Neural cell (in vitro differentiated cells): Measurements from ENCODE around the gene SLC44A1. TPM values are rescaled to one million over a fixed set of nuclear protein-coding genes. Genes with fewer than 3 reads are reported as not detected.

Experiments used
- H2AFZ ChIP-seq: fragments of 200-600, 300-800 bp; sonication (generic), shearing (Covaris generic); 2 replicates; pipeline ENCODE4 v1.6.0; 2014; ENCODE audit warnings: low read depth, mild to moderate bottlenecking, antibody characterized with exemption, low read length, moderate library complexity
- H3F3A ChIP-seq: fragments of 200-600 bp; shearing (Covaris generic); 2 replicates; pipeline ENCODE4 v1.6.1; 2016; ENCODE audit warnings: mild to moderate bottlenecking, moderate library complexity, mixed read lengths, antibody characterized with exemption, low read length; ENCODE audit not compliant: insufficient read depth, poor library complexity, severe bottlenecking
- H3K27ac ChIP-seq: fragments of 200-600, 300-800 bp; sonication (generic), shearing (Covaris generic); 2 replicates; pipeline ENCODE4 v1.5.1; 2014; ENCODE audit warnings: mild to moderate bottlenecking, low read length, moderate library complexity
- H3K27me3 ChIP-seq: fragments of 300-800, 200-600 bp; sonication (generic), shearing (Covaris generic); 2 replicates; pipeline ENCODE4 v1.6.0; 2014; ENCODE audit warnings: mild to moderate bottlenecking, low read depth, low read length, moderate library complexity; ENCODE audit not compliant: insufficient read depth
- H3K36me3 ChIP-seq: fragments of 300-800, 200-600 bp; sonication (generic), shearing (Covaris generic); 2 replicates; pipeline ENCODE4 v1.5.1; 2014; ENCODE audit warnings: mild to moderate bottlenecking, antibody characterized with exemption, low read length, moderate library complexity; ENCODE audit not compliant: insufficient read depth
- H3K4me2 ChIP-seq: fragments of 300-800, 200-600 bp; sonication (generic), shearing (Covaris generic); 2 replicates; pipeline ENCODE4 v1.6.0; 2014; ENCODE audit warnings: mild to moderate bottlenecking, low read length
- H3K4me3 ChIP-seq: fragments of 300-800, 200-600 bp; sonication (generic), shearing (Covaris generic); 2 replicates; pipeline ENCODE4 v1.5.1; 2014; ENCODE audit warnings: mild to moderate bottlenecking, low read length, moderate library complexity
- H3K79me2 ChIP-seq: fragments of 200-600 bp; shearing (Covaris generic); replicated peaks from 2 replicates; pipeline ENCODE4 v1.6.0; 2014; ENCODE audit warnings: mild to moderate bottlenecking, low read length, moderate library complexity; ENCODE audit not compliant: insufficient read depth
- H3K9ac ChIP-seq: fragments of 300-800, 200-600 bp; sonication (generic), shearing (Covaris generic); 2 replicates; pipeline ENCODE4 v1.6.1; 2016; ENCODE audit warnings: mild to moderate bottlenecking, low read length, mixed read lengths
- H3K9me2 ChIP-seq: fragments of 200-600 bp; shearing (Covaris generic); 2 replicates; pipeline ENCODE4 v1.6.1; 2016; ENCODE audit warnings: mild to moderate bottlenecking, low read length, mixed read lengths; ENCODE audit not compliant: insufficient read depth
- H3K9me3 ChIP-seq: fragments of 200-600, 300-800 bp; sonication (generic), shearing (Covaris generic); 2 replicates; pipeline ENCODE4 v1.6.1; 2016; ENCODE audit warnings: mild to moderate bottlenecking, mixed run types, low read length, moderate library complexity, mixed read lengths
- H4K20me1 ChIP-seq: fragments of 200-600 bp; shearing (Covaris generic); 2 replicates; pipeline ENCODE4 v1.6.1; 2016; ENCODE audit warnings: mild to moderate bottlenecking, mixed run types; ENCODE audit not compliant: insufficient read depth
- EP300 ChIP-seq: fragments of 450-650 bp; conservative IDR thresholded peaks from 2 replicates; pipeline ENCODE4 v1.6.1; 2014; ENCODE audit warnings: antibody characterized with exemption, mild to moderate bottlenecking, moderate library complexity; ENCODE audit not compliant: poor library complexity, severe bottlenecking
- EZH2 ChIP-seq: fragments of 200-600, 300-800 bp; shearing (Covaris generic), sonication (generic); IDR thresholded peaks from 2 replicates; pipeline ENCODE4 v1.6.1; 2014; ENCODE audit warnings: antibody characterized with exemption, low read length, borderline replicate concordance, mild to moderate bottlenecking; ENCODE audit not compliant: insufficient read depth, poor library complexity, severe bottlenecking
- MXI1 ChIP-seq: fragments of 450-650 bp; conservative IDR thresholded peaks from 2 replicates; pipeline ENCODE4 v1.6.1; 2014; ENCODE audit warnings: antibody characterized with exemption, mild to moderate bottlenecking; ENCODE audit not compliant: poor library complexity, severe bottlenecking
- POLR2AphosphoS5 ChIP-seq: IDR thresholded peaks from 2 replicates; pipeline ENCODE4 v1.6.1; 2012
- RAD21 ChIP-seq: fragments of 450-650 bp; conservative IDR thresholded peaks from 2 replicates; pipeline ENCODE4 v1.6.1; 2014; ENCODE audit warnings: antibody characterized with exemption, mild to moderate bottlenecking, moderate library complexity
- SMC3 ChIP-seq: fragments of 450-650 bp; conservative IDR thresholded peaks from 2 replicates; pipeline ENCODE4 v1.6.1; 2014; ENCODE audit warnings: antibody characterized with exemption, mild to moderate bottlenecking, moderate library complexity; ENCODE audit not compliant: poor library complexity
- TAF1 ChIP-seq: IDR thresholded peaks from 2 replicates; pipeline ENCODE4 v1.6.1; 2012; ENCODE audit warnings: low read depth
- polyA plus RNA-seq: library from polyadenylated mRNA; depleted of rRNA; stranded (reverse); fragments of >200 nt; gene quantifications from 2 replicates; pipeline ENCODE4 v1.2.3, GENCODE V29; 2014
- TF ChIP-seq, protein P1 (sequence below): fragments of 450-650 bp; IDR thresholded peaks from 2 replicates; pipeline ENCODE4 v1.5.1; 2014; ENCODE audit warnings: antibody characterized with exemption, mild to moderate bottlenecking, moderate library complexity; ENCODE audit not compliant: poor library complexity, severe bottlenecking
- TF ChIP-seq, protein P2 (sequence below): IDR thresholded peaks from 2 replicates; pipeline ENCODE4 v1.6.1; 2012; ENCODE audit warnings: borderline replicate concordance

The SLC44A1 gene
- polyA plus RNA-seq, 1 donor from 2014 or later = 3.9 TPM

DNA sequence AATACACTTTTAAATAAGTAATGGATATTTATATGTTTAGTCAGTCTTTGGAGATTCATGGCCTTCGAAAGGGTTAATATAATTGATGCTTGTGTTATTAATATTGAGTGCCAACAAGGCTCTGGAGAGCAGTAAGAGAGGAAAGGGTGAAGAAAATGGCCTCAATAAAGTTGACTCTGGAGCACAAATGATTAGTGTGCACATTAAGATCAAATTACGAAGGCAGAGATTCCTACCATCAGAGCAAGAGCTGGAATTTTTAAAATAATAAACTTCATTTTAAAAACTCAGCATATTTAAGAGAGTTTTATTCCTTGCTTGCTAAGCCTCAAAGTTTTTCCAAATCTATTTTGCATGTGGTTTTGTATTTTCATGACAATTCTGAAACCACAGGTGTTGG is 14.8 kb downstream of the SLC44A1 start:
- Histone ChIP-seq H3F3A (no peaks in the 10 kb centered on the region), H3K9ac (no peak overlapping the region), H3K9me3 (no peaks in the 10 kb centered on the region), H3K4me3 (no peak overlapping the region), H4K20me1 (no peaks in the 10 kb centered on the region), H3K27ac (no peak overlapping the region), H3K27me3 (no peaks in the 10 kb centered on the region), H3K9me2 (no peaks in the 10 kb centered on the region), H3K79me2 (no peaks in the 10 kb centered on the region), H3K36me3 (no peaks in the 10 kb centered on the region), H3K4me2 (no peak overlapping the region), H2AFZ (no peak overlapping the region)
- TF ChIP-seq EP300 (no peak), MXI1 (no peak), POLR2AphosphoS5 (no peak), EZH2 (no peak), RAD21 (no peak), TAF1 (no peak), SMC3 (no peak)
- TF ChIP-seq, protein P1, sequence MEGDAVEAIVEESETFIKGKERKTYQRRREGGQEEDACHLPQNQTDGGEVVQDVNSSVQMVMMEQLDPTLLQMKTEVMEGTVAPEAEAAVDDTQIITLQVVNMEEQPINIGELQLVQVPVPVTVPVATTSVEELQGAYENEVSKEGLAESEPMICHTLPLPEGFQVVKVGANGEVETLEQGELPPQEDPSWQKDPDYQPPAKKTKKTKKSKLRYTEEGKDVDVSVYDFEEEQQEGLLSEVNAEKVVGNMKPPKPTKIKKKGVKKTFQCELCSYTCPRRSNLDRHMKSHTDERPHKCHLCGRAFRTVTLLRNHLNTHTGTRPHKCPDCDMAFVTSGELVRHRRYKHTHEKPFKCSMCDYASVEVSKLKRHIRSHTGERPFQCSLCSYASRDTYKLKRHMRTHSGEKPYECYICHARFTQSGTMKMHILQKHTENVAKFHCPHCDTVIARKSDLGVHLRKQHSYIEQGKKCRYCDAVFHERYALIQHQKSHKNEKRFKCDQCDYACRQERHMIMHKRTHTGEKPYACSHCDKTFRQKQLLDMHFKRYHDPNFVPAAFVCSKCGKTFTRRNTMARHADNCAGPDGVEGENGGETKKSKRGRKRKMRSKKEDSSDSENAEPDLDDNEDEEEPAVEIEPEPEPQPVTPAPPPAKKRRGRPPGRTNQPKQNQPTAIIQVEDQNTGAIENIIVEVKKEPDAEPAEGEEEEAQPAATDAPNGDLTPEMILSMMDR = no peak
- TF ChIP-seq, protein P2, sequence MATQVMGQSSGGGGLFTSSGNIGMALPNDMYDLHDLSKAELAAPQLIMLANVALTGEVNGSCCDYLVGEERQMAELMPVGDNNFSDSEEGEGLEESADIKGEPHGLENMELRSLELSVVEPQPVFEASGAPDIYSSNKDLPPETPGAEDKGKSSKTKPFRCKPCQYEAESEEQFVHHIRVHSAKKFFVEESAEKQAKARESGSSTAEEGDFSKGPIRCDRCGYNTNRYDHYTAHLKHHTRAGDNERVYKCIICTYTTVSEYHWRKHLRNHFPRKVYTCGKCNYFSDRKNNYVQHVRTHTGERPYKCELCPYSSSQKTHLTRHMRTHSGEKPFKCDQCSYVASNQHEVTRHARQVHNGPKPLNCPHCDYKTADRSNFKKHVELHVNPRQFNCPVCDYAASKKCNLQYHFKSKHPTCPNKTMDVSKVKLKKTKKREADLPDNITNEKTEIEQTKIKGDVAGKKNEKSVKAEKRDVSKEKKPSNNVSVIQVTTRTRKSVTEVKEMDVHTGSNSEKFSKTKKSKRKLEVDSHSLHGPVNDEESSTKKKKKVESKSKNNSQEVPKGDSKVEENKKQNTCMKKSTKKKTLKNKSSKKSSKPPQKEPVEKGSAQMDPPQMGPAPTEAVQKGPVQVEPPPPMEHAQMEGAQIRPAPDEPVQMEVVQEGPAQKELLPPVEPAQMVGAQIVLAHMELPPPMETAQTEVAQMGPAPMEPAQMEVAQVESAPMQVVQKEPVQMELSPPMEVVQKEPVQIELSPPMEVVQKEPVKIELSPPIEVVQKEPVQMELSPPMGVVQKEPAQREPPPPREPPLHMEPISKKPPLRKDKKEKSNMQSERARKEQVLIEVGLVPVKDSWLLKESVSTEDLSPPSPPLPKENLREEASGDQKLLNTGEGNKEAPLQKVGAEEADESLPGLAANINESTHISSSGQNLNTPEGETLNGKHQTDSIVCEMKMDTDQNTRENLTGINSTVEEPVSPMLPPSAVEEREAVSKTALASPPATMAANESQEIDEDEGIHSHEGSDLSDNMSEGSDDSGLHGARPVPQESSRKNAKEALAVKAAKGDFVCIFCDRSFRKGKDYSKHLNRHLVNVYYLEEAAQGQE = no peak

DNA sequence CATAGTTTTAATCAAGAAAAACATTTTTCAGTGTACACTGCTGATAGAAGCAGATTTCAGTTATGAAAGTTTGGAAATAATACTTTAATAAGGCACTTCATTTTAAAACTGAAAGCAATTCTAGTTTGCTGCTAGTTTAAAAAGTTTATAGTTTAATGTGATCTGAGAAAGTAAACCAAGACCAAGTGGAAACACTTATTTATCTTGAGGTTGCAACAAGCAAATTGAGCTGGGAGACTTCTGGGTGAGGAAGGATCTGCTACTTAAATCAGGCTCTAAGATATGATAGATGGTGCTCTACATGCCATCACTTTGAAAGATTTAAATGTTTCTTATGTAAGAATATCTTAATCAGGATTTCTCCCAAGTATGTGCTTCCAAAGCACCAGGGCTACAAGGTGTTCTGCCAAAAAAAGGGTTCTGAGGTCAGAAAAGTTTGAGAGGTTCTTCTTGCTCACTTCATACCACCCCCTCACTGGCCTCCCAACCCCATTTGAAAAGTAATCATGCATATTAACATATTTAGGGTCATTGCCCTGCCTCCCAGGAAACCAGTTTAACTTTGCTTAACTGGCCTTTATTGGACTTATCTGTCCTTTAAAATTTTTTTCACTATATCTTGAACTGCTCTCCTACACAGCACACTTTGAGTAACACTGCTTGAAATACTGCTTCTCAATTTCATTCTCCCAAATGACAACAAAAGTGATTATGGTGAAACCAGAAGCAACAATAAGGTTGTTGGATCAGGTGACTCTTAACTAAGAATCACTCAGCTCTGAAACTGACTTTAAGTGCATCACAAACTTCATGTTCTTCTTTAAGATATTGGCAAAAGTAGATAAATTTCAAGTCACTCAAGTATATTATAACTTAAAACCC is 15.5 kb downstream of the SLC44A1 start:
- Histone ChIP-seq H3K9me3 (no peaks in the 10 kb centered on the region), H2AFZ (no peak overlapping the region), H3K9ac (no peak overlapping the region), H3F3A (no peaks in the 10 kb centered on the region), H3K4me3 (no peak overlapping the region), H3K27me3 (no peaks in the 10 kb centered on the region), H4K20me1 (no peaks in the 10 kb centered on the region), H3K79me2 (no peaks in the 10 kb centered on the region), H3K9me2 (no peaks in the 10 kb centered on the region), H3K27ac (no peak overlapping the region), H3K36me3 (no peaks in the 10 kb centered on the region), H3K4me2 (no peak overlapping the region)
- TF ChIP-seq TAF1 (no peak), EP300 (no peak), EZH2 (no peak), POLR2AphosphoS5 (no peak), RAD21 (no peak), SMC3 (no peak), MXI1 (no peak)
- TF ChIP-seq, protein P2 = no peak
- TF ChIP-seq, protein P1 = no peak
